ENCODE results near the gene NAA10.

GRCh38 chrX:153931748-153932147, 3.1 kb downstream of the NAA10 start:
- TF ChIP-seq CTCF (IDR thresholded peaks at IDR 0.05) (no peak), POLR2A (IDR thresholded peaks at IDR 0.05) (no peak)

All from breast epithelium (tissue), 3 donors.